ENCODE results near the gene PTCH1. TPM values are rescaled to one million over a fixed set of nuclear protein-coding genes. Genes with fewer than 3 reads are reported as not detected.

Gene PTCH1
- total RNA-seq, 2 donors from 2014 or later: 12.6 to 19.2 TPM

- H3K36me3 ChIP-seq: peaks cover 9% of the 10 kb centered on the region
- no peaks in the 10 kb centered on the region for H3K9me3 ChIP-seq
- H3K27me3 ChIP-seq (replicated peaks; ENCODE audit: insufficient read depth): no peaks in the 10 kb centered on the region
- no peak overlapping the region for H3K27ac ChIP-seq
- peak overlapping the region; percentile 30 for H3K4me3 ChIP-seq
- DNase-seq (ENCODE audit: low spot score): no peak
- peaks cover 0 to 9% of the 10 kb centered on the region in 2 donors for H3K4me1 ChIP-seq (ENCODE audit: control insufficient read depth in 1 of 2, low read depth in 2 of 2)
- ATAC-seq (ENCODE audit: insufficient number of reproducible peaks, low FRiP score, low read depth): no peak
- no peak for TF ChIP-seq CTCF (IDR thresholded peaks at IDR 0.05)
Observed at GRCh38 chr9:95463148-95464060, 53.4 kb downstream of the PTCH1 start.

- no peak for TF ChIP-seq CTCF (IDR thresholded peaks at IDR 0.05)
- ATAC-seq (ENCODE audit: insufficient number of reproducible peaks, low FRiP score, low read depth) (no peak), DNase-seq (ENCODE audit: low spot score) (no peak)
- H3K4me3 ChIP-seq: peak overlapping the region; percentile 30
- peaks cover 9% of the 10 kb centered on the region for H3K36me3 ChIP-seq
- H3K27me3 ChIP-seq (replicated peaks; ENCODE audit: insufficient read depth): no peaks in the 10 kb centered on the region
- no peak overlapping the region for H3K27ac ChIP-seq
- H3K9me3 ChIP-seq: no peaks in the 10 kb centered on the region
- H3K4me1 ChIP-seq (ENCODE audit: control insufficient read depth in 1 of 2, low read depth in 2 of 2): peaks cover 0 to 9% of the 10 kb centered on the region in 2 donors
Observed at GRCh38 chr9:95462249-95463147, 54.3 kb downstream of the PTCH1 start.

DNA sequence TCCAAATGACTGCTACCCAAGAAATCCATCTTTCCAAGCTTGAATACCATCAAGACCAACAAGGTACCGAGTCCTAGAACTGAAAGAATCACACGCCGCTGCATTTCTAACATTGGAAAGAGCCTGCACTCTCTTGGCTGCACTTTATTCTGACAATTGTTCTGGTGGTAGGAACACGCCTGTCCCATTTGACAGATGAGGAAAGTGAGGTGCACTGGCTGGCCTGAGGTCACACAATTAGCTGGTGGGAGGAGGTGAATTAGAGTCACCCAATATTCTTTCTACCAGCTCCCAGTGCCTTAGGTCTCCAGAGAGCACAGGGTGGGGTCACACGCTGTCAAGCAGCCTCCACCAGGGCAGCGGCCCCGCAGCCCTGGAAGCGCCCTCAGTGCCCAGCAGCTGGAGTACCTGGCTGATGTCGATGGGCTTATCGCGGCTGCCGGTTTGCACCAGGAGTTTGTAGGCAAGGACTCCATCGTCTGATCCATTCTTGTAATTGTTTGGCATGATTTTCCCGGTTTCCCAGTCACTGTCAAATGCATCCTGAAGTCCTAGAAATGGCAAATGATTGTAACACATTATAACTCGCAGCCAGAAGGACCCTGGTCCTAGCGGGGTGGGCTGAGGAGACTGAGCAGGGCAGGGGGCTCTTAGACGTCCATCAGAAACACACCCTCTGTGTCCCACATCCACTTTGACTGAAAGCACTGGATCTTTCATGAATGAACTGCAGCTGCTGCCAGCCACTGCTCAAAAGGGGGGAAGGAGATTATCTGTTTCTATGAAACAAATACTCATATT lies 55.1 kb downstream of the PTCH1 start:
- no peak overlapping the region for H3K27ac ChIP-seq
- TF ChIP-seq CTCF (IDR thresholded peaks at IDR 0.05): no peak
- peaks cover 0 to 9% of the 10 kb centered on the region in 2 donors for H3K4me1 ChIP-seq (ENCODE audit: control insufficient read depth in 1 of 2, low read depth in 2 of 2)

DNA sequence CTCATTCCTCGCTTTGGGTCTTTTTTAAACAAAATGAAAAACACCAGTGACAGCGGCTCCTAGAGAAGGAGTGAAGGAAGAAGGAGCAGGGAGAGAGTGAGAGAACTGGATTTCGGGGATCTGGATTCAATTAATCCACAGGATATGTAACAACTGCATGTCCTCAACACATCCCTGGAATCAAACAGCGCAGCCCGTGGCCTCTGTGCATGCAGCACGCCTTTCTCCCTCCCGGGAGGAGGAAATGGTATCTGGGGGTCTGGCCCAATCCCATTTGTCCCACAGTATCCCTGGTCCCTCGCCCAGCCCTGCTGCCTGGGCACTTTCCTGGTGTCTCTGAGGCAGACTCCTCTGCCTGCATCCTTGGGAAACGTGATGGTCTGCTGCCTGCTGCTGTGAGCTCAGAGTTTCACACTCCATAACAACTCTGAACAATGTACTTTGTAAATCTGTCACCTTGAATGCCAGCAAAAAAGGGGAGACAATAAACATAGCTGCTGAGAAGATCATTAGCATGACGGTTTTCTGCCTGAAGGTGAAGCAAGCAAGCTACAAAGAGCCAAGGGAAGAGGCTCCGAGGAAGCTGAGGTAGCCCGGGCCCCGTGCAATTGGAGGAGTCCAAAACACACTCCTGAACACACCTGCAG lies 56.1 kb downstream of the PTCH1 start:
- Histone ChIP-seq H3K36me3 (peaks cover 9% of the 10 kb centered on the region), H3K27ac (no peak overlapping the region), H3K4me3 (no peak overlapping the region), H3K4me1 (ENCODE audit: control insufficient read depth in 1 of 2, low read depth in 2 of 2) (peaks cover 0 to 9% of the 10 kb centered on the region in 2 donors), H3K9me3 (no peaks in the 10 kb centered on the region), H3K27me3 (replicated peaks; ENCODE audit: insufficient read depth) (no peaks in the 10 kb centered on the region)
- ATAC-seq (ENCODE audit: insufficient number of reproducible peaks, low FRiP score, low read depth): no peak
- TF ChIP-seq CTCF (IDR thresholded peaks at IDR 0.05): no peak
- DNase-seq (ENCODE audit: low spot score): no peak

More for the DNA sequence above, 55.1 kb downstream of the PTCH1 start:
- ATAC-seq (ENCODE audit: insufficient number of reproducible peaks, low FRiP score, low read depth): no peak
- Histone ChIP-seq H3K36me3 (peaks cover 9% of the 10 kb centered on the region), H3K27me3 (replicated peaks; ENCODE audit: insufficient read depth) (no peaks in the 10 kb centered on the region), H3K9me3 (no peaks in the 10 kb centered on the region), H3K4me3 (no peak overlapping the region)
- no peak for DNase-seq (ENCODE audit: low spot score)

Measured in thoracic aorta (tissue), 2 donors.